NK-92 (cell line): ENCODE measurements around the gene MAP3K4.

ENCODE experiments used
- DNase-seq: peaks from one replicate; lab custom pipeline; 2025; ENCODE audit not compliant: unreplicated experiment; lab: John Stamatoyannopoulos, UW

Gene MAP3K4

DNA sequence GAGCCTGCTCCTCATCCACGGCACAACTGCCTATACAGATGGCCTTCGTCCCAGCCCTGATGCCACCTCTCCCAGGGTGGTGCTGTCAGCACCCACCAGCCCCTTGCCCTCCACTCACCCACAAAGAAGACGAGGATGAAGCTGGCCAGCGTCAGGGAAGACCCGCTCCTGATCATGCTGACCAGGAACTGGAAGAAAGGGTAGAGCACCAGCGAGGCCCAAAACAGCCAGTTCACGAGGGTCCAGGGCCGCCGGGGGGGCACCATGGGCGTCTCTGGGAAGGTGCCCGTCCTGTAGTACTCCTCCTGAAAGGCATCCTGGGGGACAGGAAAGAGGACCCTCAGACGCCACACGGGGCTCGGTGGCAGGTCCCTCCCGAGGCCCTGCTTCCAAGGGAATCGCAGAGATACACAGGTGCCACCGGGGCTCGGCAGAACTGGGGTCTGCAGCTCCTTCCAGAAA, 147.8 kb downstream of the MAP3K4 start:
- DNase-seq: no peak

DNA sequence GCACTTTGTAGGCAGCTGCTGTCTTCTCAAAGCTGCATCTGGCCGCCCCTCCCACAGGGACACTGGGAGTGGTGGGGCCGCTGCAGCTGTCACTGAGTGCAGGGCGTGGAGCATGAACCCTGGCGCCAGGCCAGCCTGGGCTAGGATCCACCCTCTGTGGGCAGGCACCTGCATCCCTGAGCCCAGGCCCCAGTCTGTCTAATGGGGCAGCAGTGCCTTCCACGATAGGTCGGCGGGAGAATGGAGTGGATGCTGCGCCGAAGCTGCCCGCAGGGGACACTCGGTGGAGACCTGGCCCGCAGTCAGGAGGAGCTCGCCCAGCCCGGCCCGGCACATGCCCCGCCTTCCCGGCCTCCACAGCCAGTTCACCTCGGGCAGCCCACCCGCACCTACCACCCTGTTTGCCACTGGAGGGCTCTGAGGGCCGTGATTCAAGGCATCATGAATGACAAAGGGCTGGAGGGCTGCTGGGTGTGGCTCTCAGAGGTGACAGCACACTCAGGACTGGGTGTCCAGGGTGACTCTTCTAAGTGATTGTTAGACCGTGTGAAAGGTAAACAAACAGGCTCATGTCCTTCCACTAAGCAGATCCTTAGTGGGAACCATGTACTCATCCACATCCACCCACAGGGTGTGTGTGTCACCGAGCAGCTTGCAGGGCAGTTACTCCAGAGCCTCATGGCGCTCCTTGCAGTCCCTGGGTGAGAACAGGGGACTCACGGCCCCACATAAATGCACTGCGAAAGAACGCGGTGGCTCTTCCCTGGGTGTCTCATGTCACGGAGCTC, 148.4 kb downstream of the MAP3K4 start:
- no peak for DNase-seq

DNA sequence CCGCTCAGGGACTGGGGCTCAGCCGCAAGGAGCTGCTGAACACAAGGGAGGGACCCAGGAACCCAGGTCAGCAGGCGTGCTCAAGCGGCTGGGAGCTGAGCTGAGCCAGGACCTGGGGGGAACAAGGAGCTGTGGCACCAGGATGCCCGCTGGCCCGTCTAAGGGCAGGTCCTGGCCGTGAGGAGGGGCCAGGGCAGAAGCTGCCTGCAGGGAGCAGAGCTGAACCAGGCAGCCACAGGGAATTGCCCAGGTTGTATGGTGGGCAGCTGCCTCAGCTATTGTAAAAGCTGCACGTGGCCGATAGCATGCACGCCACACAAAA, 148.9 kb downstream of the MAP3K4 start:
- no peak for DNase-seq

DNA sequence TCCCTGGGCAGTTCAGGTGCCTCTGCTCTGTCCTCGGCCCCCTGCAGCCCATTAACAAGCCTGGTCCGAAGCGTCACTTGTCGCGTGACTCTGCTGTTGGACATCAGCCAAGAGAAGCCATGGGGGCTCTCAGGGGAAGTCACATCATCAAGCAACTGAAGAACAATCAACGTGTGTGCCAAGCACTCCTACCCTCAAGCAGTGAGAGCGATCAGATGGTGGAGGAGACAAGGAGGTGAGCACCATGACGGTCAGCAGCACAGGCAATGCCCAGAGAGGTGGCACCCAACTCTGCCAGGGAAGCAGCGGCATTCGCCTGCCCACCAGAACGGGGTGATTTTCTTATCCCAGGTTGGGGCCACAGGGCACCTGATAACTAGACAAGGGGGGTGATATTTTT, 149.6 kb downstream of the MAP3K4 start:
- DNase-seq: no peak

DNA sequence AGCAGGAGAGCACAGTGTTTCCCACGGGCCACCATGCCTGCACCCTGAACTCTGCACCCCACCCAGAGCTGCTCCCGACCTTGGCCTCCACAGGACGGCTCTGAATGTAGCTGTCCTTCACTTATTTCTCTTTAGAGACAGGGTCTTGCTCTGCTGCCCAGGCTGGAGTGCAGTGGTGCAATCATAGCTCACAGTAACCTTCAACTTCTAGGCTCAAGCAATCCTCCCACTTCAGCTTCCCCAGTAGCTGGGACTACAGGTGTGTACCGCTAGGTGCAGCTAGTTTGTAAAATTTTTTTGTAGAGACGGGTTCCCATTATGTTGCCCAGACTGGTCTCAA, 151.4 kb downstream of the MAP3K4 start:
- DNase-seq: no peak

- no peak for DNase-seq
Measured at GRCh38 chr6:161143663-161144430, 152.3 kb downstream of the MAP3K4 start.

GRCh38 chr6:161150136-161150535, 158.6 kb downstream of the MAP3K4 start:
- no peak for DNase-seq

GRCh38 chr6:161150566-161150965, 159.0 kb downstream of the MAP3K4 start:
- no peak for DNase-seq

GRCh38 chr6:161151059-161151645, 159.6 kb downstream of the MAP3K4 start:
- no peak for DNase-seq

DNA sequence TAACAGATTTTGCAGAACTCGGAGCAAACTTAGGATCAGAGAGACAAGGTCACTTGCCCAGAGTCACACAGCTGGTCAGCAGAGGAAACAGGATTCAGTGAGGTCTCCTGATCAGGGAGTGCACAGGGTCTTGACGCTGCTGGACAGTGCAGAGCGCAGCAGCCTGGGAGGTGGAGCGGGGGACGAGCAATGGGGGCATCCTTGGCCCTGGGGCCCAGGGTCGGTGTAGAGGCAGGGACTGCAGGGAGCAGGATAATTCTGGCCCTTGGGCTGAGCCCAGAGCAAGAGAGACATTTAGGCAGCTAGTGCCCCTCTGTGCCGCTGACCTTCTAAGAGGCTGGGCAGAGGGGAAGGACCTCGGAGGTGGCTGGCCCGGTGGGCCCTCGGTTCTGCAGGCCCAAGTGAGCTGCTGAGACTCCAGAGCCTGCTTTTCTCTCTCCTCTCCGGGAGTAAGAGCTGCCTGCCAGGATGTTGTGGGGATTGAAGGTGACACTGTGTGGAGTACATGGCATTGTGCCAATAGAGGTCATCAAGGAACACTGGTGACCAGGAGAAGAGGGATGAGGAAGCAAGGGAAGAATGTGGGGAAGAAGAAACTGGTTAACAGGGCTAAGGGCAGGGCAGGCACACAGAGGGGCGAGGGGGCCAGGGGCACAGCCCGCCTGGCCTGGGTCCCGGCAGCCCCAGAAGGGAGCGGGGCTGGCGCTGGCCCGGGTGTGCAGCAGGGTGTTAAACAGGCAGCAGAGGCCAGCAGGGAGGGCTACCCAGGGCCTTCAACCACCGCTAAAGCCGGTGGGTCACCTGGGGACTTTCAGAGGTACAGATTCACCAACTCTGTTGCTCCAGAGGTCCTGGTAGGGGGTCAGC, 160.3 kb downstream of the MAP3K4 start:
- no peak for DNase-seq

DNA sequence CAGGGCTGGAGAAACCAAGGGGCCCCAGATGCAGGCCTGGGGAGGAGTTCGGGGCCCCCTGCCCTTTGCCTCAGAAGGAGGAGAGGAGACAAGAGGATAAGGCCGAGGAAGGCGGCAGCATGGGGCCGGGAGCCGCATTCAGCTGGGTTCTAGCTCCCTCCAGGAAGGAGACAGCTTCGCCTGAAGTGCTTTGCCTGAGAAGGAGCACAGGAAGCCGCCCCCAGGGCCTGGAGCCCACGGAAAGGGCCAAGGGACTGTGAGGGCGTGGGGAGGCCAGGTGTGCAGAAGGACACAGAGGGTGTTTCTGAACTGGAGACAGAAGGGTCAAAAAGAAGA, 160.9 kb downstream of the MAP3K4 start:
- no peak for DNase-seq

DNA sequence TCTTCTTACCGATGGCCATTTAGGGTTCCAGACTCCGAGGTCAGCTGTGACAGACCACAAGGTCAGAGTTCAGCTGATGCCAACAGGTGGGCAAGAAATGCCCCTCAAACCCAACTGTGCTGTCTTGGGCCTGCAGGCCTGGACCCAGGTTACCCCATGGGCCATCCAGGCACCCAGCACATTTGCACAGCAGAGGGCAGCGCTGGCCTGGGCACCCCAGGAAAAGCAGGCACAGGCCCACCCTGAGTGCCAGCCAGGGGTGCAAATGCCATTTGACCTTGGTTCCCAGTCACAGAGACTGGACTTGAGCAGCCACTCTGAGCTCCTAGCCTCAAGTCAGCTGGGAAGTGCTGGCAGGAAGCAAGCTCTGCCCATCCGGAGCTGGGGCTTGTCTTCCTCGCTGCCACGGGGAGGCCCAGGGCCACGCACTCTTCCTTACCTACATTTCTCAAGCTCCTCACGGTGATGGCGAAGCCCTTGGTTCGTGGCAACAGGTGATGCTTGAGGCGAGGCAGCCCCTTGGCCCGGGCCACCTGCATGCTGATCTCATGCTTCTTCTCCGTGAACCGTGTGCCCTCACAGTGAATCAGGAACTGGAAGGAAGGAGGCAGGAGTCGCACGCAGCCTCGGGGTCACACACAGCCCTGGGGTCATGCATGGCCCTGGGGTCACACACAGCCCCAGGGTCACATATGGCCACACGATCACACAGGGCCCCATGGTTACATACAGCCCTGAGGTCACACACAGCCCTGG, 161.5 kb downstream of the MAP3K4 start:
- DNase-seq: no peak

DNA sequence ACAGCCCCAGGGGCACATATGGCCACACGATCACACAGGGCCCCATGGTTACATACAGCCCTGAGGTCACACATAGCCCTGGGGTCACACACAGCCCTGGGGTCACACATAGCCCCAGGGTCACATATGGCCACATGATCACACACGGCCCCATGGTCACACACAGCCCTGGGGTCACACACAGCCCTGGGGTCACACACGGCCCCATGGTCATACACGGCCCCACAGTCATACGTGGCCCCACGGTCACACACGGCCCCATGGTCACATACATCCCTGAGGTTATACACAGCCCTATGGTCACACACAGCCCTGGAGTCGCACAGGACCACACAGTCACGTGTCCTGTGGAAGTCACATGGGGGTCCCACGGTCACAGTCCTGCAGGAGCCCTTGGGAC, 162.2 kb downstream of the MAP3K4 start:
- no peak for DNase-seq

DNA sequence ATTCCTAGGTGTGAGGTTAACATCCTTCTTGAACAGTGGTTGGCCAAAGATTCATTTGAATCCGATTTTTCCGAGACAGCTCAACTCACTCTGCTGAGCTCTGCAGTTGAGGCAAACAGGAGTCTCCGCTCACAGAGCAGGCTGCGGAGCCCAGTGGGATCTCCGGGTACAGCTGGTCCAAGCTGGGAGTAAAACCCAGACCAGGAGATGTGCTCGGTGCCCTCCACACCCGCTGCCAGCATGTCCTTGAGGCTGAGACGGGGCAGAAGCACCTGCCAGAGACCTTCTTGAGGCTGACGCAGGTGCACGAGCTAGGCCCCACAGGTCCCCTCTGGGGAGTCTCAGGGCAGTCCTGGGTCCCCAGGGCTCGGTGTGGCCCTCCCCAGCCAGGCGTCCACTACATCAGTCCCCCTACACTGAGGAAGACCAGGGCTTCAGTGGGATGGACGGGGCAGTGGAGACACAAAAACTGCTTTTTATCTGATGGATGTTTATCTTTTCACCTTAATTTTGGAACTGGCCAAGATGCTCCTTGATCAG, 163.3 kb downstream of the MAP3K4 start:
- no peak for DNase-seq

- DNase-seq: no peak
Measured at GRCh38 chr6:161161121-161161520, 169.6 kb downstream of the MAP3K4 start.

DNA sequence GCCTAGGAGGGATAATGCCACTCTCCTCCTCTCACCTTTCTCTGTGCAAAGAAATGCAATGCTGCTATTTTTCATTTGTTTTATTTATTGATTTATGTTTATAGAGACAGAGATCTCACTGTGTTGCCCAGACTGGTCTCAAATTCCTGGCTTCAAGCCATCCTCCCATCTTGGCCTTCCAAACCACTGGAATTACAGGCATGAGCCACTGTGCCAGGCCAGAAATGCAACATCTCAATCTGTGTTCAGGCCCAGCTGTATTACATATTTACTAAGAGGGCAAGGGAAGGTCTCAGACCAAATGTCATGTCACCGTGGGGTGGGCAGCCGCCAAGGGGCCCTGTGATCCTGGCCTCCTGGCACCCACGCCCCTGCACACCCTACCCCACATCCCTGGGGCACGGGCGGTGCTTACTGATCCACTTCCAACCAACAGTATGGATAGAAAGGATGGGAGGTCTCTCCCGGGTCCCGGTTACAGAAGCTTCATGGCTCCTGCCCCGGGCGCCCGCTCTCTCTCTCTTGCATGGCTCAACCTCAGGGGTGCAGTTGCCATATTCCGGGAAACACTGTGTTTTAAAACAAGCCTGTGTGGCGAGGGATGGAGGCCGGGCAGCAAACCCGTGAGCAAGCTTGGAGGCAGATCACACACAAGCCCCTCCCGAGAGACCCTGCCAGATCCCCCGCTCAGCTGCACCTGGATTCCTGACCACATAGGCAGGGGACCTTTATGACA, 170.5 kb downstream of the MAP3K4 start:
- DNase-seq: no peak

GRCh38 chr6:161162722-161163121, 171.2 kb downstream of the MAP3K4 start:
- no peak for DNase-seq

- no peak for DNase-seq
Measured at GRCh38 chr6:161163466-161164181, 172.1 kb downstream of the MAP3K4 start.

DNA sequence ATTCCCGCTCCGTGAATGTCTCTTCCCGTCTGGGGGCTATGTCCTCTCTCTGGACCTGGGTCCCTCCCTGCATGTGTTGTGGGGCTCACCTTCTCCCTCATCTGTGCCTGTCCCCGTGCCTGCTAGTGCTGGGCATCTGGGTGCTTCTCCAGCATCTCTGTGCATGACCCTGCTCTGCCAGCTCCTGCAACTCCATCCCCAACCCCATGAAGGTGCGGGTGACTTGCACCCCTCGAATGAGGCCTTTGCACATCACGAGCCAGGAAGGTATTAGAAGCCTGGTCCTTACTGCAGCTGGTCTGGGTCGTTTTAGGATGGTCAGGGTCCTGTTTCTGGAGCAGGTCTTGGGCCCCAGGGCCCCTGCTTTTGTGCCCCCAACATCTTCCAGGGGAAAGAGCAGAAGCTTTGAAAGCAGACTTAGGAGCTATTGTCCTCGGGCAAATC, 172.6 kb downstream of the MAP3K4 start:
- DNase-seq: no peak
